Measurements from ENCODE around the gene PIM1.
"Not testable (repeated sequence)": the region's sequence is repeated elsewhere in the genome, so short reads cannot be mapped to it uniquely, and the experiment has no call there.

Gene PIM1

GRCh38 chr6:37182736-37183590 lies 13.0 kb downstream of the PIM1 start:
- peaks cover 3% of the 10 kb centered on the region; the same call in 1 of the 2 replicates for H3K9me3 ChIP-seq (ENCODE audit: control insufficient read depth, insufficient read depth, low read depth, low read length)
- no peak overlapping the region for H3K4me3 ChIP-seq (ENCODE audit: low read depth, low read length)
- H3K36me3 ChIP-seq (ENCODE audit: control insufficient read depth, insufficient read depth, low read length), result no peaks in the 10 kb centered on the region
- no peaks in the 10 kb centered on the region for H3K4me1 ChIP-seq (ENCODE audit: control insufficient read depth, insufficient read depth, low read length)
- no peak overlapping the region for H3K9ac ChIP-seq (ENCODE audit: low read length)
- H3K27me3 ChIP-seq (ENCODE audit: control insufficient read depth, insufficient read depth, low read length), result no peaks in the 10 kb centered on the region
- no peak overlapping the region for H3K27ac ChIP-seq (ENCODE audit: low read depth, low read length)

- H3K36me3 ChIP-seq (ENCODE audit: control insufficient read depth, insufficient read depth, low read length); H3K4me1 ChIP-seq (ENCODE audit: control insufficient read depth, insufficient read depth, low read length); H3K27ac ChIP-seq (ENCODE audit: low read depth, low read length); H3K27me3 ChIP-seq (ENCODE audit: control insufficient read depth, insufficient read depth, low read length); H3K9ac ChIP-seq (ENCODE audit: low read length); H3K9me3 ChIP-seq (ENCODE audit: control insufficient read depth, insufficient read depth, low read depth, low read length); H3K4me3 ChIP-seq (ENCODE audit: low read depth, low read length): not testable (repeated sequence)
These were observed 16.2 kb downstream of the PIM1 start for GRCh38 chr6:37185949-37186720.

- Histone ChIP-seq H3K9ac (ENCODE audit: low read length) (no peak overlapping the region), H3K9me3 (ENCODE audit: control insufficient read depth, insufficient read depth, low read depth, low read length) (peaks cover 3% of the 10 kb centered on the region; the same call in 1 of the 2 replicates), H3K36me3 (ENCODE audit: control insufficient read depth, insufficient read depth, low read length) (no peaks in the 10 kb centered on the region), H3K4me1 (ENCODE audit: control insufficient read depth, insufficient read depth, low read length) (no peaks in the 10 kb centered on the region), H3K4me3 (ENCODE audit: low read depth, low read length) (no peak overlapping the region), H3K27ac (ENCODE audit: low read depth, low read length) (no peak overlapping the region), H3K27me3 (ENCODE audit: control insufficient read depth, insufficient read depth, low read length) (no peaks in the 10 kb centered on the region)
These were observed 17.5 kb downstream of the PIM1 start for GRCh38 chr6:37187321-37188022.

GRCh38 chr6:37188962-37189510 lies 19.1 kb downstream of the PIM1 start:
- H3K27ac ChIP-seq (ENCODE audit: low read depth, low read length), result no peak overlapping the region
- no peaks in the 10 kb centered on the region for H3K4me1 ChIP-seq (ENCODE audit: control insufficient read depth, insufficient read depth, low read length)
- no peak overlapping the region for H3K4me3 ChIP-seq (ENCODE audit: low read depth, low read length)
- no peaks in the 10 kb centered on the region for H3K36me3 ChIP-seq (ENCODE audit: control insufficient read depth, insufficient read depth, low read length)
- H3K9me3 ChIP-seq (ENCODE audit: control insufficient read depth, insufficient read depth, low read depth, low read length), result peaks cover 3% of the 10 kb centered on the region; the same call in 1 of the 2 replicates
- H3K27me3 ChIP-seq (ENCODE audit: control insufficient read depth, insufficient read depth, low read length), result no peaks in the 10 kb centered on the region
- no peak overlapping the region for H3K9ac ChIP-seq (ENCODE audit: low read length)

- Histone ChIP-seq H3K27me3 (ENCODE audit: control insufficient read depth, insufficient read depth, low read length) (no peaks in the 10 kb centered on the region), H3K27ac (ENCODE audit: low read depth, low read length) (no peak overlapping the region)
These were observed 20.2 kb downstream of the PIM1 start for GRCh38 chr6:37190159-37190535.

GRCh38 chr6:37192666-37193065 lies 22.7 kb downstream of the PIM1 start:
- H3K27ac ChIP-seq (ENCODE audit: low read depth, low read length), result no peak overlapping the region
- H3K9ac ChIP-seq (ENCODE audit: low read length), result no peak overlapping the region
- H3K9me3 ChIP-seq (ENCODE audit: control insufficient read depth, insufficient read depth, low read depth, low read length), result no peaks in the 10 kb centered on the region

More at GRCh38 chr6:37190159-37190535, 20.2 kb downstream of the PIM1 start:
- Histone ChIP-seq H3K36me3 (ENCODE audit: control insufficient read depth, insufficient read depth, low read length) (no peaks in the 10 kb centered on the region), H3K9me3 (ENCODE audit: control insufficient read depth, insufficient read depth, low read depth, low read length) (peaks cover 3% of the 10 kb centered on the region; the same call in 1 of the 2 replicates), H3K4me1 (ENCODE audit: control insufficient read depth, insufficient read depth, low read length) (no peaks in the 10 kb centered on the region), H3K9ac (ENCODE audit: low read length) (no peak overlapping the region), H3K4me3 (ENCODE audit: low read depth, low read length) (no peak overlapping the region)

GRCh38 chr6:37194886-37195285 lies 24.9 kb downstream of the PIM1 start:
- not testable (repeated sequence) for H3K9me3 ChIP-seq (ENCODE audit: control insufficient read depth, insufficient read depth, low read depth, low read length); H3K4me3 ChIP-seq (ENCODE audit: low read depth, low read length); H3K4me1 ChIP-seq (ENCODE audit: control insufficient read depth, insufficient read depth, low read length); H3K9ac ChIP-seq (ENCODE audit: low read length); H3K27ac ChIP-seq (ENCODE audit: low read depth, low read length); H3K36me3 ChIP-seq (ENCODE audit: control insufficient read depth, insufficient read depth, low read length); H3K27me3 ChIP-seq (ENCODE audit: control insufficient read depth, insufficient read depth, low read length)

More at GRCh38 chr6:37192666-37193065, 22.7 kb downstream of the PIM1 start:
- Histone ChIP-seq H3K27me3 (ENCODE audit: control insufficient read depth, insufficient read depth, low read length) (no peaks in the 10 kb centered on the region), H3K4me1 (ENCODE audit: control insufficient read depth, insufficient read depth, low read length) (no peaks in the 10 kb centered on the region), H3K36me3 (ENCODE audit: control insufficient read depth, insufficient read depth, low read length) (no peaks in the 10 kb centered on the region), H3K4me3 (ENCODE audit: low read depth, low read length) (no peak overlapping the region)

- H3K27me3 ChIP-seq (ENCODE audit: control insufficient read depth, insufficient read depth, low read length); H3K4me1 ChIP-seq (ENCODE audit: control insufficient read depth, insufficient read depth, low read length); H3K36me3 ChIP-seq (ENCODE audit: control insufficient read depth, insufficient read depth, low read length); H3K27ac ChIP-seq (ENCODE audit: low read depth, low read length); H3K4me3 ChIP-seq (ENCODE audit: low read depth, low read length); H3K9ac ChIP-seq (ENCODE audit: low read length); H3K9me3 ChIP-seq (ENCODE audit: control insufficient read depth, insufficient read depth, low read depth, low read length): not testable (repeated sequence)
These were observed 26.5 kb downstream of the PIM1 start for GRCh38 chr6:37196451-37196850.

GRCh38 chr6:37200085-37200484 lies 30.1 kb downstream of the PIM1 start:
- Histone ChIP-seq H3K4me1 (ENCODE audit: control insufficient read depth, insufficient read depth, low read length) (no peaks in the 10 kb centered on the region; the same call in 1 of the 2 replicates), H3K36me3 (ENCODE audit: control insufficient read depth, insufficient read depth, low read length) (no peaks in the 10 kb centered on the region), H3K4me3 (ENCODE audit: low read depth, low read length) (no peak overlapping the region), H3K9me3 (ENCODE audit: control insufficient read depth, insufficient read depth, low read depth, low read length) (no peaks in the 10 kb centered on the region), H3K9ac (ENCODE audit: low read length) (no peak overlapping the region), H3K27me3 (ENCODE audit: control insufficient read depth, insufficient read depth, low read length) (no peaks in the 10 kb centered on the region), H3K27ac (ENCODE audit: low read depth, low read length) (no peak overlapping the region)

- H3K4me1 ChIP-seq (ENCODE audit: control insufficient read depth, insufficient read depth, low read length), result no peaks in the 10 kb centered on the region; the same call in 1 of the 2 replicates
- no peaks in the 10 kb centered on the region for H3K9me3 ChIP-seq (ENCODE audit: control insufficient read depth, insufficient read depth, low read depth, low read length)
- H3K4me3 ChIP-seq (ENCODE audit: low read depth, low read length), result no peak overlapping the region
- no peak overlapping the region for H3K9ac ChIP-seq (ENCODE audit: low read length)
- H3K27ac ChIP-seq (ENCODE audit: low read depth, low read length), result no peak overlapping the region
- H3K27me3 ChIP-seq (ENCODE audit: control insufficient read depth, insufficient read depth, low read length), result no peaks in the 10 kb centered on the region
- no peaks in the 10 kb centered on the region for H3K36me3 ChIP-seq (ENCODE audit: control insufficient read depth, insufficient read depth, low read length)
These were observed 31.8 kb downstream of the PIM1 start for GRCh38 chr6:37201726-37202125.
